ENCODE results near the gene FYB2.

GRCh38 chr1:56808410-56808809, 10.8 kb downstream of the FYB2 start:
- TF ChIP-seq CTCF (IDR thresholded peaks at IDR 0.05; ENCODE audit: low read depth, low read length) (no peak), POLR2A (IDR thresholded peaks at IDR 0.05; ENCODE audit: extremely low read depth, insufficient read length) (no peak), MAX (IDR thresholded peaks at IDR 0.05; ENCODE audit: low read depth, low read length) (no peak)
